HCT116 (cell line): ENCODE results near the gene BTNL3. TPM values are rescaled to one million over a fixed set of nuclear protein-coding genes. Genes with fewer than 3 reads are reported as not detected.

Experiments
- ATAC-seq: fragments of 200-7000 bp; cut with Tn5 transposase; 2 replicates; pipeline ENCODE4 v1.9.1; 2020; ENCODE audit warnings: mild to moderate bottlenecking, moderate library complexity
- BruUV-seq: library from RNA; stranded (reverse); fragments of 400-500 nt; replicated peaks from 2 replicates; lab custom pipeline; 2021; lab: Mats Ljungman, UMichigan
- CTCF ChIA-PET: fragments of 300-600 bp; sonication (Branson Sonifier 250); formaldehyde crosslinking; loops from one replicate; lab custom pipeline; 2021; ENCODE audit warnings: antibody characterized with exemption; lab: Charles Lee
- POLR2A ChIA-PET: fragments of 300-600, 350-600 bp; sonication (Branson Sonifier 250); formaldehyde crosslinking; loops from one replicate; lab custom pipeline; 2021; ENCODE audit warnings: antibody characterized with exemption; lab: Charles Lee
- RAD21 ChIA-PET, 2 experiments: fragments of 300-600 bp; sonication (Branson Sonifier 250); formaldehyde crosslinking; loops; one replicate each; lab custom pipeline; 2023; ENCODE audit warnings: low total read pairs in 2 of 2; ENCODE audit not compliant: uncharacterized antibody in 2 of 2, unreplicated experiment in 2 of 2, low non-redundant PET in 1 of 2; lab: Charles Lee
- DNase-seq: peaks from one replicate; pipeline ENCODE4 v3.0.0-alpha.2; 2010; ENCODE audit warnings: low read depth, low spot score
- H2AFZ ChIP-seq: fragments of 200-600 bp; shearing (Covaris generic), sonication (generic); 2 replicates; pipeline ENCODE4 v1.6.1; 2017; ENCODE audit warnings: low read depth, mixed run types, mixed read lengths, antibody characterized with exemption, low read length; ENCODE audit not compliant: poor library complexity, severe bottlenecking
- H3K27ac ChIP-seq: 2 replicates; pipeline ENCODE4 v1.5.1; 2012; ENCODE audit warnings: low read depth, low read length
- H3K27me3 ChIP-seq: fragments of 200-600 bp; sonication (generic); 2 replicates; pipeline ENCODE4 v1.6.1; 2016; ENCODE audit warnings: mixed run types, low read length, mixed read lengths; ENCODE audit not compliant: insufficient read depth
- H3K36me3 ChIP-seq, 2 experiments: fragments of 200-500 bp in 1 of 2; fragments of 200-600 bp in 1 of 2; sonication (Bioruptor generic) in 1 of 2; sonication (generic) in 1 of 2; 2 replicates each; pipeline versions ENCODE4 v1.5.1 to v1.6.1; 2014 to 2016; ENCODE audit warnings: low read length in 2 of 2, inconsistent platforms in 1 of 2, mixed read lengths in 1 of 2, mixed run types in 1 of 2; ENCODE audit not compliant: insufficient read depth in 2 of 2, control insufficient read depth in 1 of 2
- H3K4me1 ChIP-seq, 2 experiments: fragments of 200-600 bp in 1 of 2; sonication (generic) in 1 of 2; 2 replicates each; pipeline versions ENCODE4 v1.5.1 to v1.6.1; 2012 to 2017; ENCODE audit warnings: low read length in 2 of 2, inconsistent platforms in 1 of 2, mild to moderate bottlenecking in 1 of 2, mixed read lengths in 1 of 2, mixed run types in 1 of 2, moderate library complexity in 1 of 2; ENCODE audit not compliant: insufficient read depth in 2 of 2, control insufficient read depth in 1 of 2
- H3K4me2 ChIP-seq: fragments of 200-600 bp; sonication (generic); 2 replicates; pipeline ENCODE4 v1.6.1; 2017; ENCODE audit warnings: mixed run types, low read length, mixed read lengths
- H3K4me3 ChIP-seq, 2 experiments: fragments of 200-600 bp in 1 of 2; sonication (generic) in 1 of 2; replicated peaks in 1 of 2; 2 replicates each; pipeline ENCODE4 v1.5.1; 2011 to 2016; ENCODE audit warnings: low read length in 2 of 2, control low read depth in 1 of 2, low read depth in 1 of 2, mild to moderate bottlenecking in 1 of 2, mixed read lengths in 1 of 2, mixed run types in 1 of 2
- H3K79me2 ChIP-seq: fragments of 200-600 bp; sonication (generic); 2 replicates; pipeline ENCODE4 v1.6.1; 2017; ENCODE audit warnings: mild to moderate bottlenecking, mixed run types, low read length, moderate library complexity, mixed read lengths; ENCODE audit not compliant: insufficient read depth
- H3K9ac ChIP-seq: fragments of 200-600 bp; sonication (generic); 2 replicates; pipeline ENCODE4 v1.6.1; 2016; ENCODE audit warnings: low read length, mixed read lengths
- H3K9me2 ChIP-seq: fragments of 200-600 bp; sonication (generic), shearing (Covaris generic); 2 replicates; pipeline ENCODE4 v1.6.1; 2017; ENCODE audit warnings: mixed run types, mild to moderate bottlenecking, moderate library complexity; ENCODE audit not compliant: insufficient read depth
- H3K9me3 ChIP-seq, 2 experiments: fragments of 200-500 bp in 1 of 2; fragments of 200-600 bp in 1 of 2; sonication (Bioruptor generic) in 1 of 2; sonication (generic) in 1 of 2; 2 replicates each; pipeline ENCODE4 v1.6.1; 2014 to 2017; ENCODE audit warnings: low read length in 2 of 2, mixed read lengths in 2 of 2, inconsistent platforms in 1 of 2, low read depth in 1 of 2, mild to moderate bottlenecking in 1 of 2, mixed run types in 1 of 2, moderate library complexity in 1 of 2; ENCODE audit not compliant: control insufficient read depth in 1 of 2, insufficient read depth in 1 of 2
- H4K20me1 ChIP-seq: fragments of 200-600 bp; sonication (generic), shearing (Covaris generic); 2 replicates; pipeline ENCODE4 v1.6.1; 2017; ENCODE audit warnings: mixed run types, mild to moderate bottlenecking, moderate library complexity; ENCODE audit not compliant: insufficient read depth
- CTCF ChIP-seq, 3 experiments: fragments of 200-600 bp in 1 of 3; sonication (generic) in 1 of 3; IDR thresholded peaks in 2 of 3; conservative IDR thresholded peaks in 1 of 3; 2 replicates each; pipeline ENCODE4 v1.5.1; 2012 to 2017; ENCODE audit warnings: low read depth in 2 of 3, low read length in 2 of 3, antibody characterized with exemption in 1 of 3, borderline replicate concordance in 1 of 3, control low read depth in 1 of 3, mild to moderate bottlenecking in 1 of 3, mixed read lengths in 1 of 3, mixed run types in 1 of 3, moderate library complexity in 1 of 3; ENCODE audit not compliant: insufficient read depth in 1 of 3
- EGR1 ChIP-seq: IDR thresholded peaks from 2 replicates; pipeline ENCODE4 v1.6.1; 2012; ENCODE audit warnings: low read depth
- POLR2A ChIP-seq: IDR thresholded peaks from 2 replicates; pipeline ENCODE4 v1.7.0; 2011; ENCODE audit warnings: borderline replicate concordance; ENCODE audit not compliant: insufficient read depth, insufficient read length; ENCODE audit errors: extremely low read depth
- RAD21 ChIP-seq: IDR thresholded peaks from 2 replicates; pipeline ENCODE4 v1.6.1; 2012; ENCODE audit warnings: low read depth, mild to moderate bottlenecking
- SIN3A ChIP-seq: IDR thresholded peaks from 2 replicates; pipeline ENCODE4 v1.6.1; 2012; ENCODE audit warnings: low read depth
- SP1 ChIP-seq: IDR thresholded peaks from 2 replicates; pipeline ENCODE4 v1.6.1; 2012; ENCODE audit warnings: low read depth
- SRF ChIP-seq: IDR thresholded peaks from 2 replicates; pipeline ENCODE4 v1.6.1; 2012; ENCODE audit warnings: low read depth
- ZBTB33 ChIP-seq: IDR thresholded peaks from 2 replicates; pipeline ENCODE4 v1.6.1; 2011; ENCODE audit warnings: mild to moderate bottlenecking, low read length, moderate library complexity; ENCODE audit not compliant: insufficient replicate concordance; ENCODE audit errors: extremely low read depth
- ZFX ChIP-seq: fragments of 450-650 bp; IDR thresholded peaks from 2 replicates; pipeline ENCODE4 v1.6.1; 2017
- intact Hi-C: fragments of 100-400 bp; cut with micrococcal nuclease; formaldehyde crosslinking; loops from 2 replicates; pipeline ENCODE4 v1.10.0; 2022
- total RNA-seq: library from RNA; stranded (reverse); gene quantifications from one replicate; pipeline ENCODE4 v1.2.1, GENCODE V29; 2021; ENCODE audit not compliant: unreplicated experiment

The BTNL3 gene
- total RNA-seq, 1 experiment from 2014 or later: not detected

- no peaks in the 10 kb centered on the region for H3K79me2 ChIP-seq
- H3K4me2 ChIP-seq: no peak overlapping the region
- no peaks in the 10 kb centered on the region for H4K20me1 ChIP-seq
- POLR2A ChIA-PET: no interaction called here
- TF ChIP-seq ZFX: no peak
- no peak for TF ChIP-seq SIN3A
- no peak for TF ChIP-seq POLR2A
- TF ChIP-seq SRF: no peak
- TF ChIP-seq SP1: no peak
- TF ChIP-seq ZBTB33: no peak
- TF ChIP-seq EGR1: no peak
- TF ChIP-seq RAD21: no peak
- H3K9me2 ChIP-seq: 0 out of 2 replicates have a peak, but pooled peaks cover 4% of the 10 kb centered on the region
- BruUV-seq: no TSS peak
- RAD21 ChIA-PET: no interaction called here
- no peaks in the 10 kb centered on the region for H3K4me1 ChIP-seq
- DNase-seq (no peak), ATAC-seq (no peak)
- no peak overlapping the region for H2AFZ ChIP-seq
- no peak overlapping the region for H3K4me3 ChIP-seq
- no peak overlapping the region for H3K9ac ChIP-seq
- CTCF ChIA-PET: no interaction called here
- H3K36me3 ChIP-seq: no peaks in the 10 kb centered on the region
- no peaks in the 10 kb centered on the region for H3K27me3 ChIP-seq
- intact Hi-C loops: no loop called here
- H3K27ac ChIP-seq: no peak overlapping the region
- H3K9me3 ChIP-seq: no peaks in the 10 kb centered on the region
Observed at GRCh38 chr5:180982008-180982741, 6.5 kb upstream of the BTNL3 start.

GRCh38 chr5:180988016-180988415 lies 630 bp upstream of the BTNL3 start:
- H3K9ac ChIP-seq: no peak overlapping the region
- H3K9me2 ChIP-seq: 0 out of 2 replicates have a peak, but pooled peaks cover 4% of the 10 kb centered on the region
- intact Hi-C loops: no loop called here

More at GRCh38 chr5:180988016-180988415, 630 bp upstream of the BTNL3 start:
- H3K4me2 ChIP-seq: no peak overlapping the region
- no peaks in the 10 kb centered on the region for H3K79me2 ChIP-seq
- POLR2A ChIA-PET: no interaction called here
- H3K4me3 ChIP-seq: no peak overlapping the region
- RAD21 ChIA-PET: no interaction called here
- CTCF ChIA-PET: no interaction called here
- no peaks in the 10 kb centered on the region for H3K27me3 ChIP-seq
- no peaks in the 10 kb centered on the region for H4K20me1 ChIP-seq
- H3K9me3 ChIP-seq: no peaks in the 10 kb centered on the region
- H3K4me1 ChIP-seq: no peaks in the 10 kb centered on the region
- no peaks in the 10 kb centered on the region for H3K36me3 ChIP-seq
- DNase-seq (no peak), ATAC-seq (no peak)
- no peak overlapping the region for H3K27ac ChIP-seq
- no TSS peak for BruUV-seq
- H2AFZ ChIP-seq: no peak overlapping the region
- no peak for TF ChIP-seq CTCF (IDR thresholded peaks at IDR 0.05 in 2 of 3, conservative IDR thresholded peaks at IDR 0.05 in 1 of 3; ENCODE audit: borderline replicate concordance in 1 of 3, insufficient read depth in 1 of 3, low read depth in 2 of 3, low read length in 2 of 3)
